H1 (cell line): ENCODE measurements around the gene ZNF394. TPM values are rescaled to one million over a fixed set of nuclear protein-coding genes. Genes with fewer than 3 reads are reported as not detected.

Experiments
- CTCF ChIA-PET: fragments of 300-600 bp; sonication (Branson Sonifier 250); formaldehyde crosslinking; loops from one replicate; lab custom pipeline; 2021; ENCODE audit not compliant: partially characterized antibody; lab: Charles Lee
- POLR2A ChIA-PET: fragments of 300-600 bp; sonication (Branson Sonifier 250); formaldehyde crosslinking; loops from one replicate; lab custom pipeline; 2021; ENCODE audit warnings: inconsistent platforms; ENCODE audit not compliant: partially characterized antibody; lab: Charles Lee
- DNase-seq, 2 experiments: peaks; one replicate each; pipeline versions ENCODE4 v3.0.0 to v3.0.0-alpha.2; 2010 to 2022; ENCODE audit warnings: low spot score in 2 of 2, low read depth in 1 of 2, mixed read lengths in 1 of 2
- FAIRE-seq: peaks from 2 replicates; lab custom pipeline; 2011; peaks lifted over from hg19 to GRCh38; lab: Jason Lieb, UNC
- H2AFZ ChIP-seq: 2 replicates; pipeline ENCODE4 v1.8.1; 2012; ENCODE audit warnings: low read length, inconsistent platforms
- H2AK5ac ChIP-seq: 2 replicates; pipeline ENCODE4 v1.6.1; 2013; ENCODE audit warnings: low read depth, low read length
- H2BK120ac ChIP-seq: replicated peaks from 2 replicates; pipeline ENCODE3; 2013; ENCODE audit warnings: low read depth, low read length, inconsistent platforms
- H2BK12ac ChIP-seq: 2 replicates; pipeline ENCODE4 v1.6.1; 2013; ENCODE audit warnings: low read depth, low read length
- H2BK15ac ChIP-seq: 2 replicates; pipeline ENCODE4 v1.6.1; 2013; ENCODE audit warnings: low read length
- H2BK20ac ChIP-seq: 2 replicates; pipeline ENCODE4 v1.6.1; 2013; ENCODE audit warnings: low read length
- H2BK5ac ChIP-seq: 2 replicates; pipeline ENCODE4 v1.6.1; 2013; ENCODE audit warnings: low read depth, low read length
- H3K14ac ChIP-seq: 2 replicates; pipeline ENCODE4 v1.6.1; 2013; ENCODE audit warnings: inconsistent platforms; ENCODE audit not compliant: insufficient read length
- H3K18ac ChIP-seq: 2 replicates; pipeline ENCODE4 v1.6.1; 2013; ENCODE audit warnings: low read length; ENCODE audit errors: extremely low read depth
- H3K23ac ChIP-seq: 2 replicates; pipeline ENCODE4 v1.6.1; 2013; ENCODE audit warnings: inconsistent platforms; ENCODE audit not compliant: insufficient read length
- H3K23me2 ChIP-seq: 2 replicates; pipeline ENCODE4 v1.6.1; 2013; ENCODE audit warnings: low read depth, low read length
- H3K27ac ChIP-seq: 2 replicates; pipeline ENCODE4 v1.6.1; 2011; ENCODE audit warnings: low read depth, low read length, inconsistent platforms
- H3K27me3 ChIP-seq, 4 experiments: replicated peaks in 1 of 4; 1 replicate in 1 of 4; 2 replicates in 3 of 4; pipeline versions ENCODE4 v1.6.1 to v1.8.1; 2011 to 2013; ENCODE audit warnings: low read length in 3 of 4, mild to moderate bottlenecking in 3 of 4, inconsistent platforms in 2 of 4, mixed read lengths in 2 of 4, moderate library complexity in 1 of 4; ENCODE audit not compliant: control insufficient read depth in 3 of 4, insufficient read depth in 3 of 4; ENCODE audit errors: extremely low read depth in 1 of 4
- H3K36me3 ChIP-seq, 4 experiments: 2 replicates each; pipeline versions ENCODE4 v1.6.1 to v1.8.1; 2011 to 2013; ENCODE audit warnings: mild to moderate bottlenecking in 4 of 4, low read length in 3 of 4, moderate library complexity in 2 of 4, control low read depth in 1 of 4, inconsistent platforms in 1 of 4; ENCODE audit not compliant: insufficient read depth in 4 of 4, control insufficient read depth in 2 of 4
- H3K4ac ChIP-seq: replicated peaks from 2 replicates; pipeline ENCODE3; 2013; ENCODE audit warnings: low read length, low read depth, mixed read lengths, inconsistent platforms; ENCODE audit not compliant: insufficient read length
- H3K4me1 ChIP-seq, 4 experiments: replicated peaks in 1 of 4; 1 replicate in 1 of 4; 2 replicates in 3 of 4; pipeline versions ENCODE4 v1.6.1 to v1.8.1; 2011 to 2013; ENCODE audit warnings: low read length in 3 of 4, inconsistent platforms in 2 of 4, mixed read lengths in 1 of 4; ENCODE audit not compliant: insufficient read depth in 4 of 4, control insufficient read depth in 3 of 4
- H3K4me2 ChIP-seq, 2 experiments: 2 replicates each; pipeline versions ENCODE4 v1.6.1 to v1.8.1; 2011 to 2013; ENCODE audit warnings: low read depth in 2 of 2, low read length in 2 of 2, control low read depth in 1 of 2, inconsistent platforms in 1 of 2, mild to moderate bottlenecking in 1 of 2; ENCODE audit not compliant: insufficient read depth in 1 of 2
- H3K4me3 ChIP-seq, 4 experiments: fragments of 200-600, 300-600 bp in 1 of 4; sonication (generic), shearing (Covaris generic), sonication (Bioruptor Twin) in 1 of 4; 2 replicates each; pipeline versions ENCODE4 v1.5.1 to v1.8.1; 2011 to 2016; ENCODE audit warnings: low read length in 4 of 4, low read depth in 3 of 4, control low read depth in 2 of 4, inconsistent platforms in 2 of 4, mild to moderate bottlenecking in 2 of 4, mixed read lengths in 1 of 4, moderate library complexity in 1 of 4; ENCODE audit not compliant: insufficient read depth in 2 of 4; ENCODE audit errors: extremely low read depth in 1 of 4
- H3K56ac ChIP-seq: replicated peaks from 2 replicates; pipeline ENCODE3; 2013; ENCODE audit warnings: low read depth, mild to moderate bottlenecking, mixed read lengths, low read length, inconsistent platforms; ENCODE audit not compliant: insufficient read length
- H3K79me1 ChIP-seq: 2 replicates; pipeline ENCODE4 v1.6.1; 2013; ENCODE audit warnings: low read depth, low read length, control low read depth
- H3K79me2 ChIP-seq, 2 experiments: 2 replicates each; pipeline versions ENCODE4 v1.6.1 to v1.8.1; 2012 to 2013; ENCODE audit warnings: low read length in 2 of 2, mild to moderate bottlenecking in 2 of 2, inconsistent platforms in 1 of 2; ENCODE audit not compliant: insufficient read depth in 2 of 2, control insufficient read depth in 1 of 2
- H3K9ac ChIP-seq, 4 experiments: replicated peaks in 1 of 4; 1 replicate in 1 of 4; 2 replicates in 3 of 4; pipeline versions ENCODE4 v1.6.1 to v1.8.1; 2011 to 2013; ENCODE audit warnings: low read depth in 3 of 4, low read length in 3 of 4, control low read depth in 2 of 4, mild to moderate bottlenecking in 2 of 4, moderate library complexity in 2 of 4, inconsistent platforms in 1 of 4; ENCODE audit errors: extremely low read depth in 1 of 4
- H3K9me3 ChIP-seq, 2 experiments: 2 replicates each; pipeline versions ENCODE4 v1.6.1 to v1.8.1; 2012 to 2013; ENCODE audit warnings: mild to moderate bottlenecking in 2 of 2, moderate library complexity in 2 of 2, control low read depth in 1 of 2, inconsistent platforms in 1 of 2, low read depth in 1 of 2, low read length in 1 of 2, mixed read lengths in 1 of 2; ENCODE audit not compliant: insufficient read depth in 2 of 2
- H4K20me1 ChIP-seq, 2 experiments: replicated peaks in 1 of 2; 2 replicates each; pipeline versions ENCODE3 to v1.8.1; 2011 to 2013; ENCODE audit warnings: inconsistent platforms in 2 of 2, low read length in 2 of 2, mild to moderate bottlenecking in 1 of 2; ENCODE audit not compliant: insufficient read depth in 2 of 2, control insufficient read depth in 1 of 2
- H4K5ac ChIP-seq: 2 replicates; pipeline ENCODE4 v1.6.1; 2013; ENCODE audit warnings: low read length, low read depth, mixed read lengths, inconsistent platforms; ENCODE audit not compliant: insufficient read length
- H4K8ac ChIP-seq: 2 replicates; pipeline ENCODE4 v1.8.0; 2013; ENCODE audit warnings: mild to moderate bottlenecking, moderate library complexity, low read length, inconsistent platforms; ENCODE audit not compliant: insufficient read depth; ENCODE audit errors: extremely low read depth
- H4K91ac ChIP-seq: replicated peaks from 2 replicates; pipeline ENCODE3; 2013; ENCODE audit warnings: low read length, mixed read lengths, inconsistent platforms; ENCODE audit not compliant: insufficient read length
- POLR2A ChIP-seq, 2 experiments: IDR thresholded peaks; 1 replicate in 1 of 2; 2 replicates in 1 of 2; pipeline ENCODE4 v1.6.1; 2011; ENCODE audit warnings: low read depth in 2 of 2, low read length in 2 of 2, mild to moderate bottlenecking in 2 of 2; ENCODE audit errors: control extremely low read depth in 1 of 2
- SRF ChIP-seq: IDR thresholded peaks from 2 replicates; pipeline ENCODE4 v1.6.1; 2011; ENCODE audit warnings: mild to moderate bottlenecking, low read depth, low read length, moderate library complexity
- whole genome bisulfite sequencing, 2 experiments: shearing (Covaris generic) in 1 of 2; methylation state at CpG; one replicate each; pipeline versions ENCODE4 v1.1.6 to v1.1.7; 2013 to 2015; ENCODE audit warnings: low lambda C conversion rate in 2 of 2, mixed read lengths in 2 of 2, inconsistent platforms in 1 of 2, low coverage in 1 of 2, missing lambda C conversion rate in 1 of 2; ENCODE audit not compliant: insufficient replicate concordance in 2 of 2, insufficient coverage in 1 of 2, insufficient read length in 1 of 2; ENCODE audit errors: extremely low coverage in 1 of 2, missing lambda C conversion rate in 1 of 2; 5-methylcytosine and 5-hydroxymethylcytosine counted together
- polyA plus RNA-seq, 7 experiments: library from polyadenylated mRNA; depleted of rRNA in 3 of 7; stranded (reverse) in 5 of 7; unstranded in 2 of 7; fragments of >200 nt in 5 of 7; fragments of 200-250 nt in 2 of 7; gene quantifications; 1 replicate in 5 of 7; 2 replicates in 1 of 7; 4 replicates in 1 of 7; pipeline versions ENCODE4 v1.2.1 to v1.2.3, GENCODE V29; 2011 to 2013; ENCODE audit warnings: missing spikeins in 2 of 7, mixed read lengths in 2 of 7
- total RNA-seq: library from RNA; stranded (reverse); fragmentation: NEBNext Ultra II Directional; extraction: Animal tissue kit (Norgen Biotek cat#: 25700); gene quantifications from 2 replicates; pipeline ENCODE4 v1.2.1, GENCODE V29; 2021

The ZNF394 gene
- total and polyA plus RNA-seq, 2 of the 8 experiments (the other 6 are each of a cell fraction or from before 2014, with no cell fraction given) = 6.6 to 19.3 TPM

DNA sequence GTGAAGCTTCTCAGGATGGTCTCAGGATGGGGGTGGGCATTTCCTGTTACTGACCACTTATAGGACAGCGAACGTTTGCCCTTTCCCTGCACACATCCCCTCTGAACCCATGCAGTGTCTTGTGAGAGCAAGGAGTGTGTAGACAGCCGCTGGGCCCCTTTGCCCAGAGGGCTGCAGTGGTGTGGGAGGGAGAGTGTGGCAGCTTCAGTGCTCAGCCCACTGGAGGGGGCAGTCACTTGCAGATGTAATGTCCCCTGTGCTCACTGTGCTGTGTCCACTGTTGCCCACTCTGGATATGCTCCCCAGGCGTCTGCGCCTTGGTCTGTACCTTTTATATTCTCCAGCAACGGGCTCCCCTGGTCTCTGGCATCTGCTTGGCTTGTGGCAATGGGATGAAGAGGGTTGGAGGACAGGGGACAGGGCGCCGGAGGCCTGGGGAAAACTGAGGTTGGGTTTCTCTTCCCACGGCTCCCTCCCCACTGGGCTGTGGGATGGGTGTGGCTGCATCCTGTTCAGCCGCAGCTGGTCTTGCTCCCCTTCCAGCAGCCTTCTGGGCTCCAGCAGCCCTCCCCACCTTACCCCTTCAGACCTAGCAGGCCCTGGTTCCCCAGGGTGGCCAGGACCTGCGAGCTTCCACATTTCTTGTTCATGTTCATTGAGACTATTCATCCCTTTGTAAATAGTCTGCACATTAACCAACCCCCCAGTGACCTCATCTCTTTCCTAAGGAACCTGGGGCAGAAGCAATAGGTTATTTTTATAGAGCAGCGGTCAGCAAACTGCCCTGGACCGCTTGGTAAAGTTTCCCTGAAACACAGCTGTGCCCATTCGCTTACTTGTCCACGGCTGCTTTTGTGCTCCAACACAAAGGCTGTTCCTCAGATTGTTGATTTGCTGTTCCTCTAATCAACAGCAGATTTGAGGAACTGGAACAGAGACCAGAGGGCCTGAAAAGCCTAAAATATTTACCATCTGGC, 21.3 kb downstream of the ZNF394 start:
- Histone ChIP-seq H2BK15ac (no peak overlapping the region), H3K79me1 (peaks cover 7% of the 10 kb centered on the region), H2BK5ac (no peak overlapping the region), H2AFZ (no peak overlapping the region), H3K36me3 (peaks cover 0 to 24% (median 9%) of the 10 kb centered on the region in 4 experiments; a peak in 5 of 8 replicates), H3K79me2 (peaks cover 7 to 43% of the 10 kb centered on the region in 2 experiments), H3K14ac (no peak overlapping the region), H2BK20ac (no peak overlapping the region), H4K8ac (no peak overlapping the region), H4K91ac (no peak overlapping the region), H4K20me1 (peaks cover 0 to 6% of the 10 kb centered on the region in 2 experiments), H3K23me2 (no peaks in the 10 kb centered on the region), H2AK5ac (no peak overlapping the region), H4K5ac (no peak overlapping the region), H3K4ac (no peak overlapping the region), H3K4me1 (no peaks in the 10 kb centered on the region), H3K4me3 (no peak overlapping the region), H2BK120ac (no peak overlapping the region), H3K56ac (no peak overlapping the region), H3K9me3 (no peaks in the 10 kb centered on the region), H3K27ac (no peak overlapping the region), H3K4me2 (no peak overlapping the region), H3K23ac (no peak overlapping the region), H3K9ac (no peak overlapping the region), H3K18ac (no peak overlapping the region), H2BK12ac (no peak overlapping the region), H3K27me3 (no peaks in the 10 kb centered on the region)
- FAIRE-seq = no peak
- no peak for TF ChIP-seq SRF
- TF ChIP-seq POLR2A (IDR thresholded peaks at IDR 0.05; ENCODE audit: control extremely low read depth in 1 of 2, low read depth in 2 of 2, low read length in 2 of 2) = peak in 1 of 2 experiments; percentile 27; a peak in 1 of 3 replicates
- DNase-seq = no peak
- POLR2A ChIA-PET = interaction anchor here (0.7 to 2.3 kb wide), 8 partner anchors 9 to 138 kb away, joined by 3 to 7 read pairs (median 4); partner anchors contain the start of genes ZKSCAN5, ZNF394, ZNF655 and ZSCAN25
- CTCF ChIA-PET = interaction anchor here (1.0 to 1.5 kb wide), 2 partner anchors 19 to 23 kb away, joined by 3 read pairs; no protein-coding TSS in a partner anchor
- WGBS, 2 experiments = 93% methylated on average over 15 of the region's 15 CpGs; no CpG with 5 or more reads in 1 of the 2 experiments
